ENCODE data around the gene SPRTN. TPM values are rescaled to one million over a fixed set of nuclear protein-coding genes. Genes with fewer than 3 reads are reported as not detected.

The SPRTN gene
- total and polyA plus RNA-seq, 10 donors: 3.1 to 28.7 (median 11.6) TPM

DNA sequence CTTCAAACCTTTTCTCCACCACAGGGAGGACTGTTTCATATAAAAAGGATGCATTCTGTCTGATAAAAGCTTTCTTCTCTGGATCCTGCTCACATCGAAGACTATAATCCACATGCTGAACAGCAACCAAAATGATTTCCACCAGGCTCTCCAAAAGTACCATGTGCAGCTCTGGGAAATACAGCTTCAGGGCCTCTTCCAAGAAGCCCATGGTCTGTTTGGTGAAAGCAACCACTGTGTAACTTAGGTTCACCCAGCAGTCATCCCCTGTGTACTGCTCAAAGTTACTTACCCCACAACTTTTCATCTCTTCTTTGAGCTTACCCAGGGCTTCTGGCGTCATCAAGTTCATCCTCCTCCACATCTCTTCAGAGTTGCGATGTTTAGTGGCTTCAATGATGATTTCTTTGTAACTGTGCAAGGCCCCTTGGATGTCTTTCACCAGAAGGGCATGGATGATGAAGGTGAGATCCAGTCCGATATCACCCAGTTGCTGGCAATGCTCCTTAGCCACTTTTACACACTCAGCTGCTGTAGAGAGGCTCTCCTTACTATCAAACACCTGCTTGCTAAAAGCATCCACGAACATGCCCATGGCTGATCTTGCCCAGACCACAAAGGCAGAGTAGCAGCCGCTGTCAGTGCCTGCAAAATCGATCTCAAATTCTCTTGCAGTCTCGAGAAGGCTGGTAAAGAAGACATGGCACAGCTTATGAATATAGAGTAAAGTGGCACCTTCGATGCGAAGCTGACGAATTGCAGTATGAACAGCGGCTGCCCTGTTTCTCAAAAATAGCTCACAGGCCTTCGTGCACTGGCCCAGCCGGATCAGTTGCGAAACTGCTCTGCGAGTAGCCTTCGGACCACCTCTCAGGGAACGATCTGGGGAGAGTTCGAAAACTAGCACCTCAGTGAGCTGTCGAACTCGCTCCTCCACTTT lies 2.2 kb upstream of the SPRTN start:
- no peak for TF ChIP-seq POLR2A (IDR thresholded peaks at IDR 0.05)
- TF ChIP-seq POLR2AphosphoS5 (IDR thresholded peaks at IDR 0.05): no peak
- TF ChIP-seq, protein P1, sequence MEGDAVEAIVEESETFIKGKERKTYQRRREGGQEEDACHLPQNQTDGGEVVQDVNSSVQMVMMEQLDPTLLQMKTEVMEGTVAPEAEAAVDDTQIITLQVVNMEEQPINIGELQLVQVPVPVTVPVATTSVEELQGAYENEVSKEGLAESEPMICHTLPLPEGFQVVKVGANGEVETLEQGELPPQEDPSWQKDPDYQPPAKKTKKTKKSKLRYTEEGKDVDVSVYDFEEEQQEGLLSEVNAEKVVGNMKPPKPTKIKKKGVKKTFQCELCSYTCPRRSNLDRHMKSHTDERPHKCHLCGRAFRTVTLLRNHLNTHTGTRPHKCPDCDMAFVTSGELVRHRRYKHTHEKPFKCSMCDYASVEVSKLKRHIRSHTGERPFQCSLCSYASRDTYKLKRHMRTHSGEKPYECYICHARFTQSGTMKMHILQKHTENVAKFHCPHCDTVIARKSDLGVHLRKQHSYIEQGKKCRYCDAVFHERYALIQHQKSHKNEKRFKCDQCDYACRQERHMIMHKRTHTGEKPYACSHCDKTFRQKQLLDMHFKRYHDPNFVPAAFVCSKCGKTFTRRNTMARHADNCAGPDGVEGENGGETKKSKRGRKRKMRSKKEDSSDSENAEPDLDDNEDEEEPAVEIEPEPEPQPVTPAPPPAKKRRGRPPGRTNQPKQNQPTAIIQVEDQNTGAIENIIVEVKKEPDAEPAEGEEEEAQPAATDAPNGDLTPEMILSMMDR (IDR thresholded peaks at IDR 0.05 in 8 of 11, conservative IDR thresholded peaks at IDR 0.05 in 3 of 11): no peak
- H3K27ac ChIP-seq: peak overlapping the region in 3 of 8 donors; percentile 97 to 98 (median 97)
- no peaks in the 10 kb centered on the region for H3K27me3 ChIP-seq (replicated peaks in 1 of 7)
- no peak for DNase-seq
- H3K9me3 ChIP-seq: no peaks in the 10 kb centered on the region
- intact Hi-C loops (cut with DNase I; ENCODE audit: low total_unique reads): loop anchor here (10.0 kb wide), 1 partner anchor 91 kb away; the partner anchor contains the start of gene GNPAT
- H3K4me3 ChIP-seq: peak overlapping the region; percentile 84 to 95 (median 92)
- H3K4me1 ChIP-seq: peaks cover 51 to 86% (median 71%) of the 10 kb centered on the region in 6 donors
- H3K36me3 ChIP-seq: peaks cover 0 to 45% (median 6%) of the 10 kb centered on the region in 6 donors
- 72 to 83% (median 74%) methylated on average over 21 of the region's 21 CpGs for WGBS, 5 donors

DNA sequence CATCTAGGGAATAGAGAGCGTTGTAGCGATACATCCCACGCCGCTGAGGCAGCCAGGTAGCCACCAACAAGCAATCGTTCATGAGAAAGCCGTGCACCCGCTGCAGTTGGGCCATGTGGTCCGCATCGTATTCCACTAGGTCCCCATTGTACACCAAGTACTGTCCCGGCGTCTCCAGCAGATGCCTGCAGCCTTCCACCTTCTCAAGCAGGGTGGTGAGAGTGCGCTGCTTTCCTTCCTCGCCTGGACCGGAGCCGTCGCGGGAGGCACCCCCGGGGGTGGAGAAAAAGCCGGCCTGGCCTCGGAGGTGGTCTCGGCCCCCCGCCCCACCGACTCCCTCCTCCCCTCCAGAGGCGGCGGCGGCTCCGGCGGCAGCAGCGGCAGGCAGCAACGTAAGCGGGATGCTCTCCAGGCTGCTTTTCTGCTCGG lies 1.0 kb upstream of the SPRTN start:
- peak; percentile 92 for DNase-seq
- Histone ChIP-seq H3K36me3 (peaks cover 0 to 46% (median 4%) of the 10 kb centered on the region in 6 donors), H3K9me3 (no peaks in the 10 kb centered on the region), H3K27me3 (replicated peaks in 1 of 7) (no peaks in the 10 kb centered on the region), H3K4me1 (peaks cover 51 to 84% (median 71%) of the 10 kb centered on the region in 6 donors), H3K4me3 (peak overlapping the region; percentile 84 to 95 (median 92)), H3K27ac (peak overlapping the region; percentile 92 to 98 (median 97))
- WGBS, 5 donors: 1 to 7% (median 3%) methylated on average over 11 to 32 of the region's 32 CpGs
- intact Hi-C loops (cut with DNase I; ENCODE audit: low total_unique reads): loop anchor here (10.0 kb wide), 1 partner anchor 92 kb away; the partner anchor contains the start of gene GNPAT
- no peak for TF ChIP-seq POLR2AphosphoS5 (IDR thresholded peaks at IDR 0.05)
- no peak for TF ChIP-seq POLR2A (IDR thresholded peaks at IDR 0.05)
- TF ChIP-seq, protein P1 (IDR thresholded peaks at IDR 0.05 in 8 of 11, conservative IDR thresholded peaks at IDR 0.05 in 3 of 11): no peak

DNA sequence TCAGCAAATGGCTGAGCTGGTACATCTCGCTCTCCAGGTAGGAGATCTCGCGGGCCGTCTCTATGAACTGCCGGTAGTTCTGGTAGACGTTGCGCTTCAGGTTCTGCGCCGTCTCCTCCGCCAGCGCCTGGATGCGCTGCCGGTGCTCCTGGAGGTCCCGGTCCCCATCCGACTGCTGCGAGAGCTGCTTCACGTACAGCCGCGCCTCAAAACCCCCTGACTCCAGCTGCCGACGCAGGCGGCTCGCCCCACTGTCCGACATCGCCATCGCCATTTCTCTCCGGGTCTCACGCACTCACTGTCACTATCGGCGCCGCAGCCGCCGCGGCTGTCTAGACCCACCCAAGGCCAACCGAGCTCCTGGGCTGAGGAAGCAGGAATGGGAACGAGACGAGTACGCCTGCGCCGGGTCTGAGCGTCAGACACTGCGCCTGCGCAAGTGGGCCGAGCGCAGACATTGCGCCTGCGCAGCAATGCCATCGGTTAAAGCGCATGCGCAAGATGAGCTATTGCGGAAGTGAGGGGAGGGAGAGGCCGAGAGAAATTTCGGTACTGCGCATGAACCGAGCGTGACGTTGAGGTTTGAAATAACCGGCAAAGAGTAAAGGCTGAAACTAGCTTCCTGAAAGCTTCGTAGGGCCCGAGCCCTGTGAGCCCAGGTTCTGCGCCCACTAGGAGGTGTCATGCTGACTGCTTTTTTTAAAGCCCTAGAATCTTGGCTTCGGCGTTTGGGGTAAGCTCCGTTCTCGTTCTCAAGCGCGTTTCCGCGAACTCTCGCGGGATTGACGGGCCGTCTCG lies 422 bp upstream of the SPRTN start, which contains the start of gene EXOC8:
Gene EXOC8, minus strand, starts transcription at position 381 of the 798 bp plus-strand sequence. Its CDS starts 107 bp downstream, at position 274.
- Histone ChIP-seq H3K9me3 (no peaks in the 10 kb centered on the region), H3K27me3 (replicated peaks in 1 of 7) (no peaks in the 10 kb centered on the region), H3K36me3 (peaks cover 0 to 47% (median 6%) of the 10 kb centered on the region in 6 donors), H3K4me1 (peaks cover 51 to 82% (median 65%) of the 10 kb centered on the region in 6 donors), H3K4me3 (peak within 1 kb of the TSS; percentile 84 to 95 (median 92)), H3K27ac (peak within 1 kb of the TSS; percentile 92 to 98 (median 97))
- whole genome bisulfite sequencing, 5 donors: 0 to 1% (median 1%) methylated on average over 58 to 74 of the region's 74 CpGs
- peak; percentile 98 for DNase-seq
- TF ChIP-seq POLR2A (IDR thresholded peaks at IDR 0.05): peak in 2 of 3 donors; percentile 18 to 62
- TF ChIP-seq, protein P1 (IDR thresholded peaks at IDR 0.05 in 8 of 11, conservative IDR thresholded peaks at IDR 0.05 in 3 of 11): peak in 4 of 11 experiments; percentile 22 to 51 (median 36)
- TF ChIP-seq POLR2AphosphoS5 (IDR thresholded peaks at IDR 0.05): peak; percentile 96 to 99 (median 98)
- intact Hi-C loops (cut with DNase I; ENCODE audit: low total_unique reads): loop anchor here (10.0 kb wide), 1 partner anchor 93 kb away; the partner anchor contains the start of gene GNPAT
